ENCODE results near the gene CSAD. TPM values are rescaled to one million over a fixed set of nuclear protein-coding genes. Genes with fewer than 3 reads are reported as not detected.

CSAD gene
- total and polyA plus RNA-seq, 2 experiments from 2014 or later, result 3.2 to 7.1 TPM

- no peak for TF ChIP-seq ZNF462 (CRISPR knock-in tag; IDR thresholded peaks at IDR 0.05)
- TF ChIP-seq JUNB (IDR thresholded peaks at IDR 0.05; ENCODE audit: unreplicated experiment), result no peak
- TF ChIP-seq EZH2 (IDR thresholded peaks at IDR 0.05; ENCODE audit: low read depth, unreplicated experiment), result no peak
- no peak for TF ChIP-seq CREB1 (CRISPR knock-in tag; IDR thresholded peaks at IDR 0.05; ENCODE audit: low read depth)
- no peak for TF ChIP-seq POLR2AphosphoS5 (IDR thresholded peaks at IDR 0.05; ENCODE audit: low read depth)
- TF ChIP-seq ZNF331 (CRISPR knock-in tag; IDR thresholded peaks at IDR 0.05; ENCODE audit: low read depth), result no peak
- TF ChIP-seq STAT1 (IDR thresholded peaks at IDR 0.05; ENCODE audit: unreplicated experiment), result no peak
- TF ChIP-seq ETS1 (IDR thresholded peaks at IDR 0.05), result no peak
- TF ChIP-seq ZNF114 (CRISPR knock-in tag; IDR thresholded peaks at IDR 0.05), result no peak
- TF ChIP-seq EZH2phosphoT487 (IDR thresholded peaks at IDR 0.05; ENCODE audit: unreplicated experiment), result no peak
These were observed 19.9 kb upstream of the CSAD start (continued) for GRCh38 chr12:53200458-53201176.
